Measurements from ENCODE around the gene TSPAN18. TPM values are rescaled to one million over a fixed set of nuclear protein-coding genes. Genes with fewer than 3 reads are reported as not detected.

Gene TSPAN18
- total and polyA plus RNA-seq, 2 of the 4 experiments (the other 2 are of a cell fraction): 0.36 to 1.1 TPM

DNA sequence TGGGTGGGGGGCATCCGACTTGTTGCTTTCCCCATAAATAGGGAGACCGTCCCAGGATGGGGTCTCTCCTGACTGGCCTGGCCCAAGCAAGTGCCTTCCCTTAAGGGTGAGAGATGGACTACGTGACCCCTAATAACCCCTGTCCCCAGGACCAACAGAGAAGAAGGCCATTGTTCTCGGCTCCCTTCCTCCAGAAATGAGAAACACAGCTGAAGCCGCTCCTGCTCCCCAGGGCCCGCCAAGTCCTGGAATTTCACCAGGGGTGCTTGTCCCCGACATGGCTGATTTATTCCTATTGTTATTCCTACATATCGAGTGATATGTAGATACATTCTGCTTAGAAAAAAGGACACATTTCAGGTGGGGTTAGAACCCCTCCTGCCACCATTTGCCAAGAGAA, 123.2 kb downstream of the TSPAN18 start:
- no peak overlapping the region for H2BK15ac ChIP-seq (ENCODE audit: low read depth, low read length)
- H3K23ac ChIP-seq (ENCODE audit: low read depth, low read length): no peak overlapping the region
- peaks cover 6% of the 10 kb centered on the region; the same call in 1 of the 2 replicates for H3K4me1 ChIP-seq (ENCODE audit: control insufficient read depth, insufficient read depth, low read length)
- H3K18ac ChIP-seq (ENCODE audit: low read depth, low read length): no peak overlapping the region
- H3K56ac ChIP-seq (ENCODE audit: extremely low read depth, insufficient read depth, low read length): no peak overlapping the region
- no peaks in the 10 kb centered on the region; the same call in 1 of the 2 replicates for H4K20me1 ChIP-seq (ENCODE audit: insufficient read depth, low read length)
- TF ChIP-seq POLR2A (IDR thresholded peaks at IDR 0.05; ENCODE audit: low read depth, low read length) (no peak), RCOR1 (IDR thresholded peaks at IDR 0.05; ENCODE audit: insufficient replicate concordance, low read length) (no peak), FOS (IDR thresholded peaks at IDR 0.05; ENCODE audit: low read depth, low read length) (no peak), CEBPB (IDR thresholded peaks at IDR 0.05; ENCODE audit: low read depth, low read length) (no peak), RFX5 (IDR thresholded peaks at IDR 0.05; ENCODE audit: low read depth, low read length) (no peak), NFE2L2 (IDR thresholded peaks at IDR 0.05; ENCODE audit: low read depth, low read length) (no peak), BHLHE40 (IDR thresholded peaks at IDR 0.05; ENCODE audit: low read depth, low read length) (no peak), MXI1 (IDR thresholded peaks at IDR 0.05; ENCODE audit: borderline replicate concordance, low read depth, low read length) (no peak), CHD1 (IDR thresholded peaks at IDR 0.05; ENCODE audit: low read depth, low read length) (no peak), MAFK (IDR thresholded peaks at IDR 0.05; ENCODE audit: low read depth, low read length) (no peak), RAD21 (IDR thresholded peaks at IDR 0.05; ENCODE audit: low read length) (no peak), SMC3 (IDR thresholded peaks at IDR 0.05; ENCODE audit: low read depth, low read length) (no peak), MAZ (IDR thresholded peaks at IDR 0.05; ENCODE audit: borderline replicate concordance, low read depth, low read length) (no peak)
- TF ChIP-seq, protein P1, sequence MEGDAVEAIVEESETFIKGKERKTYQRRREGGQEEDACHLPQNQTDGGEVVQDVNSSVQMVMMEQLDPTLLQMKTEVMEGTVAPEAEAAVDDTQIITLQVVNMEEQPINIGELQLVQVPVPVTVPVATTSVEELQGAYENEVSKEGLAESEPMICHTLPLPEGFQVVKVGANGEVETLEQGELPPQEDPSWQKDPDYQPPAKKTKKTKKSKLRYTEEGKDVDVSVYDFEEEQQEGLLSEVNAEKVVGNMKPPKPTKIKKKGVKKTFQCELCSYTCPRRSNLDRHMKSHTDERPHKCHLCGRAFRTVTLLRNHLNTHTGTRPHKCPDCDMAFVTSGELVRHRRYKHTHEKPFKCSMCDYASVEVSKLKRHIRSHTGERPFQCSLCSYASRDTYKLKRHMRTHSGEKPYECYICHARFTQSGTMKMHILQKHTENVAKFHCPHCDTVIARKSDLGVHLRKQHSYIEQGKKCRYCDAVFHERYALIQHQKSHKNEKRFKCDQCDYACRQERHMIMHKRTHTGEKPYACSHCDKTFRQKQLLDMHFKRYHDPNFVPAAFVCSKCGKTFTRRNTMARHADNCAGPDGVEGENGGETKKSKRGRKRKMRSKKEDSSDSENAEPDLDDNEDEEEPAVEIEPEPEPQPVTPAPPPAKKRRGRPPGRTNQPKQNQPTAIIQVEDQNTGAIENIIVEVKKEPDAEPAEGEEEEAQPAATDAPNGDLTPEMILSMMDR (conservative IDR thresholded peaks at IDR 0.05; ENCODE audit: low read depth, low read length): no peak
- TF ChIP-seq, protein P2, sequence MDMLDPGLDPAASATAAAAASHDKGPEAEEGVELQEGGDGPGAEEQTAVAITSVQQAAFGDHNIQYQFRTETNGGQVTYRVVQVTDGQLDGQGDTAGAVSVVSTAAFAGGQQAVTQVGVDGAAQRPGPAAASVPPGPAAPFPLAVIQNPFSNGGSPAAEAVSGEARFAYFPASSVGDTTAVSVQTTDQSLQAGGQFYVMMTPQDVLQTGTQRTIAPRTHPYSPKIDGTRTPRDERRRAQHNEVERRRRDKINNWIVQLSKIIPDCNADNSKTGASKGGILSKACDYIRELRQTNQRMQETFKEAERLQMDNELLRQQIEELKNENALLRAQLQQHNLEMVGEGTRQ (IDR thresholded peaks at IDR 0.05; ENCODE audit: low read depth, low read length): no peak
- TF ChIP-seq, protein P3, sequence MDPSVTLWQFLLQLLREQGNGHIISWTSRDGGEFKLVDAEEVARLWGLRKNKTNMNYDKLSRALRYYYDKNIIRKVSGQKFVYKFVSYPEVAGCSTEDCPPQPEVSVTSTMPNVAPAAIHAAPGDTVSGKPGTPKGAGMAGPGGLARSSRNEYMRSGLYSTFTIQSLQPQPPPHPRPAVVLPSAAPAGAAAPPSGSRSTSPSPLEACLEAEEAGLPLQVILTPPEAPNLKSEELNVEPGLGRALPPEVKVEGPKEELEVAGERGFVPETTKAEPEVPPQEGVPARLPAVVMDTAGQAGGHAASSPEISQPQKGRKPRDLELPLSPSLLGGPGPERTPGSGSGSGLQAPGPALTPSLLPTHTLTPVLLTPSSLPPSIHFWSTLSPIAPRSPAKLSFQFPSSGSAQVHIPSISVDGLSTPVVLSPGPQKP (IDR thresholded peaks at IDR 0.05; ENCODE audit: borderline replicate concordance, low read depth, low read length): no peak
- no peak for ATAC-seq (ENCODE audit: low read depth)
- no peak overlapping the region for H3K9ac ChIP-seq (ENCODE audit: low read depth, low read length)
- no peaks in the 10 kb centered on the region; the same call in 1 of the 2 replicates for H3K9me1 ChIP-seq (ENCODE audit: insufficient read depth, low read length)
- no peak overlapping the region for H2AK9ac ChIP-seq (replicated peaks; ENCODE audit: low read depth, low read length, poor library complexity)
- BruUV-seq (replicated peaks): no TSS peak
- H3K4ac ChIP-seq (ENCODE audit: low read depth, low read length): no peak overlapping the region; the same call in 1 of the 2 replicates
- H3K4me2 ChIP-seq (ENCODE audit: low read depth, low read length): no peak overlapping the region
- in situ Hi-C loops (cut with MboI; ENCODE audit: low sequenced_read_pairs): no loop called here
- H2AK5ac ChIP-seq (ENCODE audit: low read depth, low read length): no peak overlapping the region
- H2AFZ ChIP-seq (replicated peaks; ENCODE audit: low read length, poor library complexity): no peak overlapping the region
- CTCF ChIA-PET: no interaction called here
- H2BK120ac ChIP-seq (ENCODE audit: low read depth, low read length): no peak overlapping the region
- no peak overlapping the region for H3K27ac ChIP-seq (ENCODE audit: insufficient read depth, low read length)
- DNase-seq: no peak
- POLR2A ChIA-PET (ENCODE audit: unreplicated experiment): no interaction called here
- H4K8ac ChIP-seq (ENCODE audit: low read depth in 2 of 2, low read length in 2 of 2): no peak overlapping the region
- H3K79me1 ChIP-seq (ENCODE audit: low read depth in 1 of 2, low read length in 2 of 2): no peaks in the 10 kb centered on the region
- no peak overlapping the region for H2BK5ac ChIP-seq (ENCODE audit: low read depth, low read length, poor library complexity, severe bottlenecking)
- intact Hi-C loops (cut with micrococcal nuclease): no loop called here
- 0 out of 2 replicates have a peak, but pooled peaks cover 3% of the 10 kb centered on the region for H3K9me3 ChIP-seq (ENCODE audit: control insufficient read depth, insufficient read depth, low read length)
- no peak overlapping the region for H4K5ac ChIP-seq (ENCODE audit: low read depth, low read length)
- no peaks in the 10 kb centered on the region for H3K36me3 ChIP-seq (ENCODE audit: control insufficient read depth, insufficient read depth, low read length)
- dilution Hi-C loops (cut with HindIII; ENCODE audit: low sequenced_read_pairs, unreplicated experiment): no loop called here
- peaks cover 11% of the 10 kb centered on the region for H3K27me3 ChIP-seq (ENCODE audit: control insufficient read depth, insufficient read depth, low read length)
- no CpG with 5 or more reads among the region's 8 CpGs for WGBS, 2 experiments (ENCODE audit: extremely low coverage in 2 of 2, insufficient read length in 1 of 2)
- H3K14ac ChIP-seq (replicated peaks; ENCODE audit: low read depth, low read length): no peak overlapping the region
- H3K4me3 ChIP-seq (ENCODE audit: insufficient read depth, low read depth, low read length): no peak overlapping the region
- H2BK20ac ChIP-seq (ENCODE audit: low read depth, low read length): no peak overlapping the region
- H4K91ac ChIP-seq (ENCODE audit: insufficient read depth, low read depth, low read length): no peak overlapping the region

Measured in IMR-90 (cell line).